ENCODE measurements around the gene MRPL39. TPM values are rescaled to one million over a fixed set of nuclear protein-coding genes. Genes with fewer than 3 reads are reported as not detected.

MRPL39 gene
- total and polyA plus RNA-seq, 2 donors (not counting 3 experiments of a cell fraction or from before 2014, with no cell fraction given) = 10.4 to 25.2 TPM

DNA sequence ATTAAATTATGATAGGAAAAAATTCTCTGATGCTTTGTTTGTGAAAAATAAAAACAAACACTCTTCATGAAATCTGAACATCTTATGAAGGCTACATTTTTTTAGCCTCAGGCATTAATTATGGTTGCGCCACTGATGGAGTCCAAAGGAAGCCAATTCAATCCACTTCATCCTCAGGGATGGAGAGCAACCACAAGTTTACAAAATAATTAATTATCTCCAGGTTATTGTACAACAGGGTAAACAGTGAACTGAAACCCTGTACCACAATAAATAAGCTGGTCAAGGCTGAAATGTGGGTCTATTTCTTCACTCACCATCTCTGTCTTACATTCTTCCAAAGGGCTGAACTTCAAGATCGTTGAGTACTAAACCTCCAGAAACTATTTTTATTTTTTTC lies 49.2 kb downstream of the MRPL39 start:
- peaks cover 0 to 2% of the 10 kb centered on the region in 2 experiments for H3K27me3 ChIP-seq (ENCODE audit: control insufficient read depth in 2 of 2, insufficient read depth in 2 of 2, low read length in 2 of 2)
- H3K4me3 ChIP-seq (replicated peaks in 1 of 3; ENCODE audit: insufficient read depth in 1 of 3, low read depth in 1 of 3, low read length in 3 of 3) = no peak overlapping the region
- ChIA-PET POLR2A (no interaction called here), CTCF (interaction anchor here (1.6 kb wide), 1 partner anchor 15 kb away, joined by 5 read pairs; no protein-coding TSS in a partner anchor)
- dilution Hi-C loops (cut with MboI; ENCODE audit: extremely low pct_ligation_motif_present, low sequenced_read_pairs) = no loop called here
- no peak overlapping the region for H3K27ac ChIP-seq (ENCODE audit: insufficient read depth, low read depth, low read length)
- DNase-seq (ENCODE audit: low read depth, low spot score) = no peak
- TF ChIP-seq, protein P1, sequence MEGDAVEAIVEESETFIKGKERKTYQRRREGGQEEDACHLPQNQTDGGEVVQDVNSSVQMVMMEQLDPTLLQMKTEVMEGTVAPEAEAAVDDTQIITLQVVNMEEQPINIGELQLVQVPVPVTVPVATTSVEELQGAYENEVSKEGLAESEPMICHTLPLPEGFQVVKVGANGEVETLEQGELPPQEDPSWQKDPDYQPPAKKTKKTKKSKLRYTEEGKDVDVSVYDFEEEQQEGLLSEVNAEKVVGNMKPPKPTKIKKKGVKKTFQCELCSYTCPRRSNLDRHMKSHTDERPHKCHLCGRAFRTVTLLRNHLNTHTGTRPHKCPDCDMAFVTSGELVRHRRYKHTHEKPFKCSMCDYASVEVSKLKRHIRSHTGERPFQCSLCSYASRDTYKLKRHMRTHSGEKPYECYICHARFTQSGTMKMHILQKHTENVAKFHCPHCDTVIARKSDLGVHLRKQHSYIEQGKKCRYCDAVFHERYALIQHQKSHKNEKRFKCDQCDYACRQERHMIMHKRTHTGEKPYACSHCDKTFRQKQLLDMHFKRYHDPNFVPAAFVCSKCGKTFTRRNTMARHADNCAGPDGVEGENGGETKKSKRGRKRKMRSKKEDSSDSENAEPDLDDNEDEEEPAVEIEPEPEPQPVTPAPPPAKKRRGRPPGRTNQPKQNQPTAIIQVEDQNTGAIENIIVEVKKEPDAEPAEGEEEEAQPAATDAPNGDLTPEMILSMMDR (IDR thresholded peaks at IDR 0.05; ENCODE audit: extremely low read depth in 1 of 2, insufficient read depth in 1 of 2, low read depth in 1 of 2, low read length in 2 of 2) = no peak
- TF ChIP-seq POLR2AphosphoS5 (IDR thresholded peaks at IDR 0.05; ENCODE audit: insufficient read depth, low read depth, low read length) = no peak
- TF ChIP-seq FOS (IDR thresholded peaks at IDR 0.05; ENCODE audit: borderline replicate concordance, insufficient read depth, low read length) = no peak
- TF ChIP-seq EZH2 (IDR thresholded peaks at IDR 0.05; ENCODE audit: borderline replicate concordance, low read depth, low read length, severe bottlenecking) = no peak
- no peak for TF ChIP-seq MYC (IDR thresholded peaks at IDR 0.05; ENCODE audit: low read depth, low read length)
- TF ChIP-seq, protein P2, sequence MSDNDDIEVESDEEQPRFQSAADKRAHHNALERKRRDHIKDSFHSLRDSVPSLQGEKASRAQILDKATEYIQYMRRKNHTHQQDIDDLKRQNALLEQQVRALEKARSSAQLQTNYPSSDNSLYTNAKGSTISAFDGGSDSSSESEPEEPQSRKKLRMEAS (IDR thresholded peaks at IDR 0.05; ENCODE audit: insufficient read depth, insufficient read length) = no peak
- TF ChIP-seq JUN (IDR thresholded peaks at IDR 0.05; ENCODE audit: borderline replicate concordance, insufficient read depth, insufficient read length, low read depth) = no peak
- TF ChIP-seq GATA2 (IDR thresholded peaks at IDR 0.05; ENCODE audit: insufficient read depth, insufficient read length, low read depth, low read length) = no peak
- TF ChIP-seq POLR2A (IDR thresholded peaks at IDR 0.05; ENCODE audit: low read depth, low read length) = no peak
- no peaks in the 10 kb centered on the region for H4K20me1 ChIP-seq (replicated peaks; ENCODE audit: control insufficient read depth, extremely low read depth, insufficient read depth, low read length)
- no peak overlapping the region for H3K9ac ChIP-seq (replicated peaks; ENCODE audit: extremely low read depth, insufficient read depth, low read length)
- no peaks in the 10 kb centered on the region for H3K9me3 ChIP-seq (replicated peaks; ENCODE audit: control insufficient read depth, insufficient read depth, low read length)
- no peak for FAIRE-seq
- no peak overlapping the region for H3K4me2 ChIP-seq (ENCODE audit: insufficient read depth, low read length)
- intact Hi-C loops (cut with micrococcal nuclease) = no loop called here
- H3K9me1 ChIP-seq (replicated peaks; ENCODE audit: control insufficient read depth, extremely low read depth, insufficient read depth, low read length) = no peaks in the 10 kb centered on the region
- H3K4me1 ChIP-seq (ENCODE audit: control insufficient read depth, extremely low read depth, insufficient read depth, low read length) = peaks cover 11% of the 10 kb centered on the region
- H2AFZ ChIP-seq (ENCODE audit: low read depth, low read length) = no peak overlapping the region
- no TSS peak for BruUV-seq (replicated peaks)
- H3K79me2 ChIP-seq (ENCODE audit: control insufficient read depth, insufficient read depth, low read length) = peaks cover 11% of the 10 kb centered on the region
- no peaks in the 10 kb centered on the region for H3K36me3 ChIP-seq (ENCODE audit: control insufficient read depth in 2 of 2, extremely low read depth in 1 of 2, insufficient read depth in 2 of 2, low read length in 2 of 2)

Data from endothelial cell of umbilical vein (primary cell).